Nephron (organoid): ENCODE data around the gene TBC1D24.

Source experiments
- H3K27ac Mint-ChIP-seq, 3 experiments: 2 replicates each; pipeline ENCODE4 v1.8.0; 2020; ENCODE audit warnings: mixed read lengths in 3 of 3, mild to moderate bottlenecking in 2 of 3, moderate library complexity in 1 of 3
- H3K27me3 Mint-ChIP-seq: 2 replicates; pipeline ENCODE4 v1.8.0; 2021; ENCODE audit warnings: low read depth, mild to moderate bottlenecking, moderate library complexity, mixed read lengths
- H3K36me3 Mint-ChIP-seq: 2 replicates; pipeline ENCODE4 v1.8.0; 2020; ENCODE audit warnings: low read depth, mixed read lengths
- H3K4me1 Mint-ChIP-seq: 2 replicates; pipeline ENCODE4 v1.8.0; 2020; ENCODE audit warnings: mixed read lengths
- H3K4me3 Mint-ChIP-seq, 3 experiments: 2 replicates each; pipeline ENCODE4 v1.8.0; 2020; ENCODE audit warnings: mild to moderate bottlenecking in 3 of 3, mixed read lengths in 3 of 3, moderate library complexity in 2 of 3
- H3K9me3 Mint-ChIP-seq: 2 replicates; pipeline ENCODE4 v1.8.0; 2020; ENCODE audit warnings: mixed read lengths
- TF ChIP-seq, protein P1 (sequence below), 3 experiments: fragments of 200-600 bp; sonication (generic); IDR thresholded peaks; one replicate each; pipeline ENCODE4 v1.5.0; 2021; ENCODE audit warnings: antibody characterized with exemption in 3 of 3; ENCODE audit not compliant: unreplicated experiment in 3 of 3

TBC1D24 gene

DNA sequence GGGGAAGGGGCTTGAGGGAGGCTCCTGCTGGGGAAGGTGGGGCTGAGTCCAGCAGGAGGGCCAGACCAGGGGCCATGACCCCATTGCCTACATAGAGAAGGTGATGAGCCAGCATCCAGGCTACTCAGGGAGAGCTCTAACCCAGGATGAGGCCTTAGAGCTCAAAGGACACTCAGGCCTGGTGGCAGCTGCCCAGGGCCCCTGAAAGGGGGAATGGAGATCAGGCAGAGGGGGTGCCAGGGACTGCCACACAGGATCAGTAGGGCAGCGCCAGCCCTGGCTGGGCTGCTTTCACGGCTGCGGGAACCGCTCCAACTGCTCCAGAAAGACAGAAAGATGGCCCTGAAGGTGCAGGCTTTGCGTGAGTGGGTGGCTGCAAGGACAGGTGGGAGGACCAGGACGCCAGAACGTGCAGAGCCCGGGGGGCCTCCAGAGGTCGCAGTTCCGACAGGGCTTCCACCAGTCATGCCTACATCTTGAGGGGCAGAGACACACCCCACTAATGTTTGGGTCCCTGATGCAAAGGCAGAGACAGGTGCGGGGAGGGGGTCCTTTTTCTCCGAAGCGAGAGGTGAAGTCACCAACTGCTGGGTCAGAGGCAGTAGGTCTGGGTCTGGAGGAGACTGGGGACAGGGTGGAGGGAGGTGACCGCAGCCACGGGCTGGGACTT, 37.9 kb downstream of the TBC1D24 start:
- TF ChIP-seq, protein P1, sequence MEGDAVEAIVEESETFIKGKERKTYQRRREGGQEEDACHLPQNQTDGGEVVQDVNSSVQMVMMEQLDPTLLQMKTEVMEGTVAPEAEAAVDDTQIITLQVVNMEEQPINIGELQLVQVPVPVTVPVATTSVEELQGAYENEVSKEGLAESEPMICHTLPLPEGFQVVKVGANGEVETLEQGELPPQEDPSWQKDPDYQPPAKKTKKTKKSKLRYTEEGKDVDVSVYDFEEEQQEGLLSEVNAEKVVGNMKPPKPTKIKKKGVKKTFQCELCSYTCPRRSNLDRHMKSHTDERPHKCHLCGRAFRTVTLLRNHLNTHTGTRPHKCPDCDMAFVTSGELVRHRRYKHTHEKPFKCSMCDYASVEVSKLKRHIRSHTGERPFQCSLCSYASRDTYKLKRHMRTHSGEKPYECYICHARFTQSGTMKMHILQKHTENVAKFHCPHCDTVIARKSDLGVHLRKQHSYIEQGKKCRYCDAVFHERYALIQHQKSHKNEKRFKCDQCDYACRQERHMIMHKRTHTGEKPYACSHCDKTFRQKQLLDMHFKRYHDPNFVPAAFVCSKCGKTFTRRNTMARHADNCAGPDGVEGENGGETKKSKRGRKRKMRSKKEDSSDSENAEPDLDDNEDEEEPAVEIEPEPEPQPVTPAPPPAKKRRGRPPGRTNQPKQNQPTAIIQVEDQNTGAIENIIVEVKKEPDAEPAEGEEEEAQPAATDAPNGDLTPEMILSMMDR (IDR thresholded peaks at IDR 0.05; ENCODE audit: unreplicated experiment in 3 of 3), result no peak
- peaks cover 8% of the 10 kb centered on the region for H3K36me3 Mint-ChIP-seq
- peaks cover 56% of the 10 kb centered on the region for H3K4me1 Mint-ChIP-seq
- peak overlapping the region; percentile 97 to 99 (median 98) for H3K27ac Mint-ChIP-seq
- H3K4me3 Mint-ChIP-seq, result peak overlapping the region; percentile 86 to 89 (median 89)
- H3K27me3 Mint-ChIP-seq, result peaks cover 3% of the 10 kb centered on the region
- no peaks in the 10 kb centered on the region for H3K9me3 Mint-ChIP-seq

DNA sequence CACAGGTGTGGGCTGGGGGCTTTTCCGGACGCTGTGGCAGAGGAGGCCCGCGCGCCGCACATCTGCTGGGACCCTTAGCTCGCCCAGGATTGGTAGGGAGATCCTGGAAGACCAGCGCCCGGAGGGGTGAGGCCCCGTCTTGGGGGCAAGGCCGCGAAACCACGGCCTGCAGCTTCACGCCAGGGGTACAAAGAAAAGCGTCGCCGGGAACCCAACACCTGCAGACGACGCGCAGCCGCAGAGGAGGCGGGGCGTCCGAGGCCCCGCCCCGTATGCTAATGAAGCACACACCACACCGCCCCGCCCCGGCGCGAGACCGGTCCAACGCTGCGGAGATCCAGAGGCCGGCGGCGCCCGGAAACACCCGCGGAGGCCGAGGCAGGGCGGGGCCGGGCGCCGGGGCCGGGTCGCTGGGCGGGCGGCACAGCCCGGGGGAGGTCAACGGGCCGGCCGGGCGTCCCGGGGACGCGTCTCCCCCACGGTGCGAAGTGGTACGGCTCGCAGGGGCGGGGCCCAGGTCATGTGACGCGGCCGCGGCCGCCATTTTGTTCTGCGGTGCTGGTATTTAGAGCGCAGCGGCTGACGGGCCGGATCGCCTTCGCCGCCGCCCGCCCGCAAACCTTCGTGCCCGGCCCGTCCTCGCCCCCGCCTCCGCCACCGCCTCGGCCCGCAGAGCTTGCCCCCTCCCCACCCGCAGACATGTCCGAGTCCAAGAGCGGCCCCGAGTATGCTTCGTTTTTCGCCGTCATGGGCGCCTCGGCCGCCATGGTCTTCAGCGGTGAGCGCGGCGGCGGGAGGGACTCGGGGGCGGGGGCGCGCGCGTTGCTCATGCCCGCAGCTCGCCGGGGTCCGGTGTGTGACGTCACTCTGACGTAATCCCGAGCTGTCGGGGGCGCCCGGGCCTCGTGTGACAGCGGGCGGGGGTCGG, 38.7 kb downstream of the TBC1D24 start, which contains the start of gene ATP6V0C:
TSS of gene ATP6V0C (plus strand) at position 548 of the 928 bp plus-strand sequence. CDS start at position 700, 152 bp downstream.
- peaks cover 6% of the 10 kb centered on the region for H3K36me3 Mint-ChIP-seq

DNA sequence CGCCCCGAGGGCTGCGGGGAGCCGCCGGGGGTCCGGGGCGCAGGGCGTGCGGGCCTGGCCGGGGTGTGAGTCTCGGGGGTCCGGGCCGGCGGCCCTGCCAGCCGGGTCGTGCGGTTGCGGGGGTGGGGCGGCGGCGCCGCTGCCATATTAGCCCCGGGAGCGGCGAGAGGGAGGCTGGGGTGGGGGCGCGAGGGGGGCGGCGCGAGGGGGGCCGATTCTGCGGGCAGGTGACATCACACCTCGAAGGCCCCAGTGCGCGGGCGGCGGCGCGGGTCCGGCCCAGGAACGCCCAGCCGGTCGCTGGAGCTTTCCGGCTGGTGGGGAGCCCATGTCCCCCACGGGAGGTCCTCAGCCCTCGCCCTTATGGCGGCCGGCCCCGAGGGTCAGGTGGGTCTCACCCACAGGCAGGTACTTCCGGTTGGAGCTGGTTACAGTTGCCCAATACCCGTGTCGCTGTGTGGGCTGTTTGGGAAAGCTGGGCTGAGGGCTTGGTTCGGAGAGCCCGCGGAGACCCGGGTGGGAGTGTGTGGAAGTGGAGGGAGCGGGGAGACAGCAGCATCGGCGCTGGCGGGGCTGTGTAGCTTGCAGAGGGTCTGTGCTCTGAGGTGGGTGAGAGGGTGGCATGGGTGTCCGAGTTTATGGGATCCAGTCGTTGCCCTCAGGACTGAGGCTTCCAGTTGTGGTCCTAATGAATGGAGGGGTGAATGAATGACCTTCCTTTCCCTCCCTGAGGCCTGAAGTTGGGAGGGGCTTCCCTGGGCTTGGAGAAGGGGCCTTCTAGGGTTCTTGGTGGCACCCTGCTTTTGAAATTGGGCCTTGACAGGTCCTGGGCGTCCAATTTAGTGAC, 39.6 kb downstream of the TBC1D24 start:
- H3K27ac Mint-ChIP-seq, result peak overlapping the region; percentile 89 to 94 (median 94)
- H3K9me3 Mint-ChIP-seq, result no peaks in the 10 kb centered on the region
- peaks cover 3% of the 10 kb centered on the region for H3K27me3 Mint-ChIP-seq
- peaks cover 58% of the 10 kb centered on the region for H3K4me1 Mint-ChIP-seq
- peaks cover 6% of the 10 kb centered on the region for H3K36me3 Mint-ChIP-seq
- TF ChIP-seq, protein P1 (IDR thresholded peaks at IDR 0.05; ENCODE audit: unreplicated experiment in 3 of 3), result no peak
- H3K4me3 Mint-ChIP-seq, result peak overlapping the region; percentile 90 to 95 (median 94)

More for the DNA sequence above, 38.7 kb downstream of the TBC1D24 start, which contains the start of gene ATP6V0C:
- H3K27ac Mint-ChIP-seq, result peak within 1 kb of the TSS; percentile 97 to 99 (median 98)
- peaks cover 56% of the 10 kb centered on the region for H3K4me1 Mint-ChIP-seq
- peak within 1 kb of the TSS; percentile 90 to 95 (median 94) for H3K4me3 Mint-ChIP-seq
- TF ChIP-seq, protein P1 (IDR thresholded peaks at IDR 0.05; ENCODE audit: unreplicated experiment in 3 of 3), result no peak
- H3K27me3 Mint-ChIP-seq, result peaks cover 3% of the 10 kb centered on the region
- no peaks in the 10 kb centered on the region for H3K9me3 Mint-ChIP-seq

DNA sequence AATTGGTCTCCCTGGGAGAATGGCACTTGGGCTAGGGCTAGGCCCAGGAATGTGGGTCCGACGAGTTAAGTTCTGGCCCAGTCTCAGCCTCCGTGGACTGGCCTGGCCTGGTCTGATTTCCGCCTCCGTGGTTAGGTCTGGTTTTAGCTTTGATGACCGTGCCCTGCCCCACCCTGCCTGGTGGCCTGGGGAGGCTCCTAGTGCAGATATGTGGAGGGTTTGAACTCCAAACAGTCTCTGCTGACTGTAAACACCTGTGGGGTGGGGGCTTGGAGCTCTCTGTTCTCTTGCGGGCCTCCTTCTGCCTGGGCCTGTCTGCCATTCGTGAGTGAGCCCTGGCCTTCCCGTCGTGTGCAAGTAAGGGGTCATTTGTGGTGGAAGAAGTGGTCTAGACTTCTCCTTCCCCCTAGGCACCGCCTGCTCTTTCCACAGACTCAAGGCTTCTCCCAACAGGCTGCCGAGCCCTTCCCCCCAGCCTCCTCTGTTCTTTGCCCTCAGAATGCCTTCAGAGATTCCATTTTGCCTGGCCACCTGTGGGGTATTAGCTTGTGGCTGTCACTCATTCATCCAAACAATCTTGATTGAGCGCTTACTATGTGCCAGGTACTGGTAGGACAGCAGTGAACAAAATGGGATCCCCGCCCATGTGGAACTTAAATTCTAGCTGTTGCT, 40.4 kb downstream of the TBC1D24 start:
- Mint-ChIP-seq H3K9me3 (no peaks in the 10 kb centered on the region), H3K4me3 (peak overlapping the region; percentile 90 to 95 (median 94)), H3K4me1 (peaks cover 57% of the 10 kb centered on the region), H3K36me3 (peaks cover 11% of the 10 kb centered on the region), H3K27me3 (peaks cover 3% of the 10 kb centered on the region), H3K27ac (peak overlapping the region; percentile 89 to 94 (median 94))
- TF ChIP-seq, protein P1 (IDR thresholded peaks at IDR 0.05; ENCODE audit: unreplicated experiment in 3 of 3), result no peak
